Activated T-cell treated with anti-CD3 and anti-CD28 coated beads, Interleukin-2, amount 50 U/mL, for 72 hours (primary cell): ENCODE results near the gene GALNT1. TPM values are rescaled to one million over a fixed set of nuclear protein-coding genes. Genes with fewer than 3 reads are reported as not detected.

Source experiments
- ATAC-seq, 2 donors: fragments of 150-1000 bp; cut with Tn5 transposase; replicated peaks in 1 of 2; 2 replicates each; pipeline ENCODE4 v1.10.0; 2021; ENCODE audit warnings: moderate library complexity in 2 of 2, mild to moderate bottlenecking in 1 of 2
- DNase-seq, 2 donors: peaks; one replicate each; pipeline ENCODE4 v3.0.0; 2021 to 2022; ENCODE audit warnings: mixed read lengths in 1 of 2
- H3K27ac Mint-ChIP-seq: one replicate; pipeline ENCODE4 v1.8.0; 2022; ENCODE audit warnings: mild to moderate bottlenecking, moderate library complexity, mixed read lengths
- H3K27me3 Mint-ChIP-seq: one replicate; pipeline ENCODE4 v1.8.0; 2022; ENCODE audit warnings: low read depth, mixed read lengths
- H3K36me3 Mint-ChIP-seq, 2 donors: one replicate each; pipeline ENCODE4 v1.8.0; 2022; ENCODE audit warnings: mixed read lengths in 2 of 2, mild to moderate bottlenecking in 1 of 2; ENCODE audit not compliant: insufficient read depth in 2 of 2
- H3K4me1 Mint-ChIP-seq: one replicate; pipeline ENCODE4 v1.8.0; 2022; ENCODE audit warnings: low read depth, mixed read lengths
- H3K4me3 Mint-ChIP-seq, 2 donors: one replicate each; pipeline ENCODE4 v1.8.0; 2022; ENCODE audit warnings: mild to moderate bottlenecking in 2 of 2, mixed read lengths in 2 of 2, moderate library complexity in 2 of 2
- H3K9me3 Mint-ChIP-seq, 2 donors: one replicate each; pipeline ENCODE4 v1.8.0; 2022; ENCODE audit warnings: mixed read lengths in 2 of 2
- total RNA-seq, 2 donors: library from RNA; stranded (reverse); gene quantifications; one replicate each; pipeline ENCODE4 v1.2.3, GENCODE V29; 2022

The GALNT1 gene
- total RNA-seq, 2 donors from 2014 or later: 43.6 to 45.6 TPM

- H3K4me3 Mint-ChIP-seq: no peak overlapping the region
- no peak for DNase-seq
- peaks cover 6 to 11% of the 10 kb centered on the region in 2 donors for H3K36me3 Mint-ChIP-seq
- peaks cover 19% of the 10 kb centered on the region for H3K4me1 Mint-ChIP-seq
- ATAC-seq: no peak
- no peak overlapping the region for H3K27ac Mint-ChIP-seq
- no peaks in the 10 kb centered on the region for H3K9me3 Mint-ChIP-seq
- no peaks in the 10 kb centered on the region for H3K27me3 Mint-ChIP-seq
Measured at GRCh38 chr18:35589546-35589945, 8.0 kb downstream of the GALNT1 start.

DNA sequence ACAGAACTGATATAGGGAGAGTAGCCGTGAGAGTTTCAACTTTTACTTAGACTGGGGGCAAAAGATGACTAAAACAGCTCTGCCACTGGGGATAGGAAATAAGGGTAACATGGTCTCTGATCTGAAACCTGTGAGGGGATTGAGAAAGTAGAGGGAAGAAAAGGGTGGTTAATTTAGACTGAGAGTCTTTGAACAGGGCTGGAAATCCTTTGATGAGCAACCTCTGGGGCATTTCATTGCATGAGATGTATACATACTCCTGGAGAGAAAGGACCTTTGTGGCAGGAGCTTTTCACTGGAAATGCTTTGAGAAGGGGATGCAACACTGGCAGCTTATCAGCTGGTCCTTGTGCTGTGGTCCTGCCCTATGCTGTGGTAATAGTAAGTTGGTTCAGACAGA, 9.4 kb downstream of the GALNT1 start:
- Mint-ChIP-seq H3K27ac (no peak overlapping the region), H3K4me3 (no peak overlapping the region), H3K4me1 (peaks cover 22% of the 10 kb centered on the region)

GRCh38 chr18:35592298-35592697, 10.8 kb downstream of the GALNT1 start:
- Mint-ChIP-seq H3K27me3 (no peaks in the 10 kb centered on the region), H3K9me3 (no peaks in the 10 kb centered on the region), H3K4me1 (peaks cover 22% of the 10 kb centered on the region), H3K36me3 (peaks cover 5 to 11% of the 10 kb centered on the region in 2 donors), H3K4me3 (no peak overlapping the region), H3K27ac (no peak overlapping the region)
- ATAC-seq: peak; percentile 60 to 75
- no peak for DNase-seq

More for the DNA sequence above, 9.4 kb downstream of the GALNT1 start:
- Mint-ChIP-seq H3K9me3 (no peaks in the 10 kb centered on the region), H3K36me3 (peaks cover 5 to 11% of the 10 kb centered on the region in 2 donors), H3K27me3 (no peaks in the 10 kb centered on the region)
- DNase-seq: no peak
- no peak for ATAC-seq

GRCh38 chr18:35593859-35594258, 12.3 kb downstream of the GALNT1 start:
- H3K27ac Mint-ChIP-seq: no peak overlapping the region

DNA sequence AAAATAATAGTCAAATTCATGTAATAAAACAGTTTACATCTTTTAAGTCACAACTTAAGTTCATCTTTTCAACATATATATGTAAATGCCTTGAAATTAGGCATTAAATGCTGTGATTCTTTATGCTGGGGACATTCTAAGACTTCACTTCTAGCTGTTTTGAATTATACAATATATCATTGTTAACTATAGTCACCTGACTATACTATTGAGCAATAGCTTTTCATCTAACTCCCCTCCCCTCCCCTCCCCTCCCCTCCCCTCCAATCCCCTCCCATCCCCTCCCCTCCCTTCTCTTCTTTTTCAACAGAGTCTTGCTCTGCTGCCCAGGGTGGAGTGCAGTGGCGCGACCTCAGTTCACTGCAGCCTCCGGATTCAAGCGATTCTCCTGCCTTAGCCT, 16.2 kb downstream of the GALNT1 start:
- H3K27me3 Mint-ChIP-seq: no peaks in the 10 kb centered on the region
- peaks cover 11 to 16% of the 10 kb centered on the region in 2 donors for H3K9me3 Mint-ChIP-seq
- no peak overlapping the region for H3K27ac Mint-ChIP-seq
- DNase-seq (no peak), ATAC-seq (no peak)
- no peak overlapping the region for H3K4me3 Mint-ChIP-seq
- peaks cover 7% of the 10 kb centered on the region for H3K4me1 Mint-ChIP-seq
- peaks cover 5 to 23% of the 10 kb centered on the region in 2 donors for H3K36me3 Mint-ChIP-seq

More at GRCh38 chr18:35593859-35594258, 12.3 kb downstream of the GALNT1 start:
- H3K27me3 Mint-ChIP-seq: no peaks in the 10 kb centered on the region
- peaks cover 2% of the 10 kb centered on the region in 2 donors for H3K36me3 Mint-ChIP-seq
- H3K4me3 Mint-ChIP-seq: no peak overlapping the region
- ATAC-seq (no peak), DNase-seq (no peak)
- peaks cover 17% of the 10 kb centered on the region for H3K4me1 Mint-ChIP-seq
- H3K9me3 Mint-ChIP-seq: no peaks in the 10 kb centered on the region

DNA sequence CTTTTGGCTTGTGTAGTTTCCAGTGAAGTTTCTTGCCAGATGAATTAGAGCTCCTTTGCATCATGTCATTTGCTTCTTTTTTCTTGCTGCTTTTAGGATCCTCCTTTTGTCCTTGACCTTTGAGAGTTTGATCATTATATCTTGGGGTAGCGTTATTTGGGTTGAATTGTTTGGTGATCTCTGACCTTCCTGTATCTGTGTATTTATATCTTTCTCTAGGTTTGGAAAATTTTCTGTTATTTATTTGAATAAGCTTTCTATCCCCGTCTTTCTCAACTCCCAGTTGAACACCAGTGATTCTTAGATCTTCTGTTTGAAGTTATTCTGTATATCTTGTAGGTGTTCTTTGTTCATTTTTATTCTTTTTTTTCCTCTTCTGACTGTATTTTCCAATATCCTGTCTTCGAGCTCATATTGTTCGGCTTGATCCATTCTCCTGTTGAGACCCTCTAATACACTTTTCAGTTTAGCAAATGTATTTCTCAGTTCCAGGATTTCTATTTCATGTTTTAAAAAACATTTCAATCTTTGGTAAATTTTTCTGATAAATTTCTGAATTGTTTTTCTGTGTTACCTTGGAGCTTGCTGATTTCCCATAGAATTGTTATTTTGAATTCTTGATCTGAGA, 20.8 kb downstream of the GALNT1 start:
- H3K9me3 Mint-ChIP-seq: peaks cover 15 to 17% of the 10 kb centered on the region in 2 donors
- H3K27ac Mint-ChIP-seq: peak overlapping the region; percentile 2
- peaks cover 20% of the 10 kb centered on the region for H3K4me1 Mint-ChIP-seq
- H3K4me3 Mint-ChIP-seq: no peak overlapping the region
- DNase-seq: no peak
- no peaks in the 10 kb centered on the region for H3K27me3 Mint-ChIP-seq
- peaks cover 15 to 26% of the 10 kb centered on the region in 2 donors for H3K36me3 Mint-ChIP-seq
- no peak for ATAC-seq

- Mint-ChIP-seq H3K4me3 (no peak overlapping the region), H3K9me3 (peaks cover 15 to 17% of the 10 kb centered on the region in 2 donors), H3K27ac (no peak overlapping the region), H3K4me1 (peaks cover 24% of the 10 kb centered on the region), H3K27me3 (no peaks in the 10 kb centered on the region), H3K36me3 (peaks cover 15 to 26% of the 10 kb centered on the region in 2 donors)
- ATAC-seq: no peak
- no peak for DNase-seq
Measured at GRCh38 chr18:35603008-35603407, 21.5 kb downstream of the GALNT1 start.

DNA sequence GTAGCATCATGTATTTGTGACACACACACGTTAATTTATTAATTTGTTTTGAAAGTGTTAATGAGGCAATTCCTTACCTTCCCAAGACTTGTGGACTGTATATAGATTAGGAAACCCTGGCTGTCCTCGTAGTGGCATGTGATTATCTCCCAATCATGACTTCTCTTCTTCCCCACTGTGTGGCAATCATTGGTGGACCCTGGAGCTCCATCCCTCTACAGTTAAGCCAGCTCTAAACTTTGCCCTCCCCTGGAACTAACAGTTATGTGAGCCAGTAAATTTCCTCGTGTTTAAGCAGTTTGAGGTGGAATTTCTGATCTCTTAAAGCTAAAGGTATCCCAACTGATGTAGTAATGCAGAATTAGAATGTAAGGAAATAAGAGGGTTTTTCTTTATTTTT, 22.0 kb downstream of the GALNT1 start:
- H3K27ac Mint-ChIP-seq: no peak overlapping the region
- H3K9me3 Mint-ChIP-seq: peaks cover 15 to 17% of the 10 kb centered on the region in 2 donors
- H3K27me3 Mint-ChIP-seq: no peaks in the 10 kb centered on the region
- H3K4me3 Mint-ChIP-seq: no peak overlapping the region
- no peak for ATAC-seq
- H3K4me1 Mint-ChIP-seq: peaks cover 28% of the 10 kb centered on the region
- DNase-seq: no peak
- H3K36me3 Mint-ChIP-seq: peaks cover 15 to 26% of the 10 kb centered on the region in 2 donors

GRCh38 chr18:35604369-35604768, 22.8 kb downstream of the GALNT1 start:
- no peak for DNase-seq
- Mint-ChIP-seq H3K9me3 (peaks cover 15 to 16% of the 10 kb centered on the region in 2 donors), H3K27ac (no peak overlapping the region), H3K4me3 (no peak overlapping the region), H3K4me1 (peaks cover 28% of the 10 kb centered on the region), H3K27me3 (no peaks in the 10 kb centered on the region), H3K36me3 (peaks cover 15 to 24% of the 10 kb centered on the region in 2 donors)
- no peak for ATAC-seq

DNA sequence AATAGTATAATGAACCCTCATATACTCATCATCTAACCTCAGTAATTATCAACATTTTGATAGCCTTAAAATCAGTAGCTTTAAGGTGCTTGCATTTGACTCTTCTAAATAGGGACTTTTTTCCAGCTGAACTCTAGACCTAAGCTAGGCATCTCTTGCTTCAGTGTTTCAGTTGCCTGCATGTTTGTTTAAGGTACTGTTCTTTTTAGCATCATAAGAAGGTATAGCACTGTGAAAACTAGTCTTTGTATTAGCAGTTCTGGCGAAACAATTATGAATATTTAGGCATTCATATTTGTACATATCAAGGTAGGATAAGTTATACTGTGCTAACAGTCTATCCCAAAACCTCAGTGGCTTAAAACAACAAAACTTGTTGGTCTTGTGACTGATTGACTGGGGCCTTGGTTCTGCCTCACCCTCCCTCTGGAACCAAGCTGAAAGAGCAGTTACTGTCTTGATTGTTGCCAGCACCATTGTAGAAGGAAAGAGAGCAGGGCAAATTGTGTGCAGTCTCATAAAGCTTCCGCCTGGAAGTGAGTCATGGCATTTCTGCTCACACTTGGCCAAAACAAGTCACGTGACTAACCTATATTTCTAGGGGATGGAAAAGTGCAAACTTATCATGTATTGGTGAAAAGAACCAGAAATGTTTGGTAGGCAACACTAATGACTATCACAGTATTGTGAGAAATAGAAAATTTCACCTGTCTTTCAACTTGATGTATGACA, 24.3 kb downstream of the GALNT1 start:
- H3K9me3 Mint-ChIP-seq: peaks cover 11 to 13% of the 10 kb centered on the region in 2 donors
- H3K27ac Mint-ChIP-seq: peak overlapping the region; percentile 76
- H3K4me3 Mint-ChIP-seq: peak overlapping the region in 1 of 2 donors; percentile 31
- H3K27me3 Mint-ChIP-seq: no peaks in the 10 kb centered on the region
- ATAC-seq: peak; percentile 46 to 55
- DNase-seq: no peak
- peaks cover 14 to 21% of the 10 kb centered on the region in 2 donors for H3K36me3 Mint-ChIP-seq
- peaks cover 28% of the 10 kb centered on the region for H3K4me1 Mint-ChIP-seq

DNA sequence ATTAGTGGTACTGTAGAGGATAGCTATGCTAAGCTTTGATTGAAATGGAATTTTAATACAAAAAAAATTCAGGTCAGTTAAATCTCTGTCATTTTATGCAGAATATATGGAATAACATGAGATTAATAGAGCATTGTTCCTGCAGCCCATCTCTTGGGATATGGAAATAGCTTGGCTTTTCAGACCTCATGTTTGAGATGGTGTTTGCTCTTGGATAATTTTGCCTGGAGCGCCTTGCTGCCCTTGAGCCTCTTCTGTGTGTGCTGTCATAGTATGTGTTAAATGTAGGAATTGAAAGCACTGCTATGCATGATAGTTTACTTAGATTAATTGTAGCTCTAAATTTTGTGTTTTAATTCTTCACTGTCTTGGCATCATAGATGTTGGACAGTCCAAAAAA, 27.7 kb downstream of the GALNT1 start:
- Mint-ChIP-seq H3K4me1 (peaks cover 28% of the 10 kb centered on the region), H3K4me3 (no peak overlapping the region), H3K27me3 (no peaks in the 10 kb centered on the region), H3K27ac (no peak overlapping the region), H3K36me3 (peaks cover 2% of the 10 kb centered on the region in 2 donors), H3K9me3 (peaks cover 0 to under 1% of the 10 kb centered on the region in 2 donors)
- ATAC-seq: no peak
- no peak for DNase-seq

- Mint-ChIP-seq H3K4me3 (no peak overlapping the region), H3K27me3 (no peaks in the 10 kb centered on the region), H3K27ac (no peak overlapping the region), H3K4me1 (peaks cover 28% of the 10 kb centered on the region), H3K36me3 (peaks cover 2% of the 10 kb centered on the region in 2 donors), H3K9me3 (no peaks in the 10 kb centered on the region)
- no peak for DNase-seq
- no peak for ATAC-seq
Measured at GRCh38 chr18:35610089-35610488, 28.5 kb downstream of the GALNT1 start.

- Mint-ChIP-seq H3K4me1 (peaks cover 28% of the 10 kb centered on the region), H3K27ac (no peak overlapping the region), H3K27me3 (no peaks in the 10 kb centered on the region), H3K36me3 (peaks cover 0 to 2% of the 10 kb centered on the region in 2 donors), H3K4me3 (no peak overlapping the region), H3K9me3 (no peaks in the 10 kb centered on the region)
- ATAC-seq (no peak), DNase-seq (no peak)
Measured at GRCh38 chr18:35610724-35611123, 29.2 kb downstream of the GALNT1 start.
